ENCODE results near the gene EMILIN2. TPM values are rescaled to one million over a fixed set of nuclear protein-coding genes. Genes with fewer than 3 reads are reported as not detected.

EMILIN2 gene
- total RNA-seq, 2 experiments from 2014 or later: 0.15 to 1.4 TPM

- Histone ChIP-seq H3K4me2 (ENCODE audit: low read length) (no peak overlapping the region), H2AFZ (ENCODE audit: low read length) (no peak overlapping the region), H3K36me3 (ENCODE audit: insufficient read depth, low read length) (no peaks in the 10 kb centered on the region), H3K9me3 (ENCODE audit: low read length) (no peaks in the 10 kb centered on the region), H3K4me1 (ENCODE audit: insufficient read depth, low read length, poor library complexity, severe bottlenecking) (no peaks in the 10 kb centered on the region), H3K27ac (ENCODE audit: low read depth, low read length, poor library complexity, severe bottlenecking) (no peak overlapping the region), H3K4me3 (ENCODE audit: low read depth, low read length, poor library complexity, severe bottlenecking) (no peak overlapping the region), H3K79me2 (ENCODE audit: insufficient read depth, low read depth, low read length) (no peaks in the 10 kb centered on the region), H4K20me1 (ENCODE audit: insufficient read depth, low read length) (no peaks in the 10 kb centered on the region), H3K9me2 (ENCODE audit: insufficient read depth, low read length) (no peaks in the 10 kb centered on the region)
- ChIA-PET POLR2A (no interaction called here), CTCF (ENCODE audit: unreplicated experiment) (no interaction called here)
- BruUV-seq (replicated peaks): no TSS peak
- DNase-seq (ENCODE audit: low spot score): no peak
- TF ChIP-seq CTCF (conservative IDR thresholded peaks at IDR 0.05; ENCODE audit: low read length): no peak
- TF ChIP-seq EZH2phosphoT487 (IDR thresholded peaks at IDR 0.05; ENCODE audit: borderline replicate concordance, low read depth, low read length): no peak
- intact Hi-C loops (cut with micrococcal nuclease; ENCODE audit: unreplicated experiment): no loop called here
Observed at GRCh38 chr18:2823966-2824365, 22.8 kb upstream of the EMILIN2 start.

- no peak overlapping the region for H3K4me3 ChIP-seq (ENCODE audit: low read depth, low read length, poor library complexity, severe bottlenecking)
- TF ChIP-seq CTCF (conservative IDR thresholded peaks at IDR 0.05; ENCODE audit: low read length): no peak
- no peak for TF ChIP-seq EZH2phosphoT487 (IDR thresholded peaks at IDR 0.05; ENCODE audit: borderline replicate concordance, low read depth, low read length)
- H3K79me2 ChIP-seq (ENCODE audit: insufficient read depth, low read depth, low read length): no peaks in the 10 kb centered on the region
- no TSS peak for BruUV-seq (replicated peaks)
- no peak for DNase-seq (ENCODE audit: low spot score)
- no peaks in the 10 kb centered on the region for H3K9me3 ChIP-seq (ENCODE audit: low read length)
- H2AFZ ChIP-seq (ENCODE audit: low read length): no peak overlapping the region
- H3K4me1 ChIP-seq (ENCODE audit: insufficient read depth, low read length, poor library complexity, severe bottlenecking): no peaks in the 10 kb centered on the region
- no peaks in the 10 kb centered on the region for H3K9me2 ChIP-seq (ENCODE audit: insufficient read depth, low read length)
- intact Hi-C loops (cut with micrococcal nuclease; ENCODE audit: unreplicated experiment): no loop called here
- H4K20me1 ChIP-seq (ENCODE audit: insufficient read depth, low read length): no peaks in the 10 kb centered on the region
- no peak overlapping the region for H3K27ac ChIP-seq (ENCODE audit: low read depth, low read length, poor library complexity, severe bottlenecking)
- ChIA-PET POLR2A (no interaction called here), CTCF (ENCODE audit: unreplicated experiment) (no interaction called here)
- no peak overlapping the region for H3K4me2 ChIP-seq (ENCODE audit: low read length)
- H3K36me3 ChIP-seq (ENCODE audit: insufficient read depth, low read length): no peaks in the 10 kb centered on the region
Observed at GRCh38 chr18:2824865-2825264, 21.9 kb upstream of the EMILIN2 start.

GRCh38 chr18:2825613-2826175 is 21.1 kb upstream of the EMILIN2 start:
- ChIA-PET POLR2A (interaction anchor here (0.7 to 1.2 kb wide), 2 partner anchors 16 to 55 kb away, joined by 3 to 4 read pairs; no protein-coding TSS in a partner anchor), CTCF (ENCODE audit: unreplicated experiment) (no interaction called here)
- H3K4me1 ChIP-seq (ENCODE audit: insufficient read depth, low read length, poor library complexity, severe bottlenecking): no peaks in the 10 kb centered on the region
- H4K20me1 ChIP-seq (ENCODE audit: insufficient read depth, low read length): no peaks in the 10 kb centered on the region
- H3K27ac ChIP-seq (ENCODE audit: low read depth, low read length, poor library complexity, severe bottlenecking): no peak overlapping the region
- H3K9me3 ChIP-seq (ENCODE audit: low read length): no peaks in the 10 kb centered on the region
- DNase-seq (ENCODE audit: low spot score): no peak
- TF ChIP-seq EZH2phosphoT487 (IDR thresholded peaks at IDR 0.05; ENCODE audit: borderline replicate concordance, low read depth, low read length) (no peak), CTCF (conservative IDR thresholded peaks at IDR 0.05; ENCODE audit: low read length) (no peak)
- H3K4me3 ChIP-seq (ENCODE audit: low read depth, low read length, poor library complexity, severe bottlenecking): no peak overlapping the region
- no peak overlapping the region for H3K4me2 ChIP-seq (ENCODE audit: low read length)
- no TSS peak for BruUV-seq (replicated peaks)
- H2AFZ ChIP-seq (ENCODE audit: low read length): peak overlapping the region; percentile 18; the same call in 1 of the 2 replicates
- H3K79me2 ChIP-seq (ENCODE audit: insufficient read depth, low read depth, low read length): no peaks in the 10 kb centered on the region
- no peaks in the 10 kb centered on the region for H3K9me2 ChIP-seq (ENCODE audit: insufficient read depth, low read length)
- no peaks in the 10 kb centered on the region for H3K36me3 ChIP-seq (ENCODE audit: insufficient read depth, low read length)
- intact Hi-C loops (cut with micrococcal nuclease; ENCODE audit: unreplicated experiment): no loop called here
